ENCODE data around the gene KCNH8. TPM values are rescaled to one million over a fixed set of nuclear protein-coding genes. Genes with fewer than 3 reads are reported as not detected.

The KCNH8 gene
- total RNA-seq, 1 experiment from 2014 or later, result 3.7 TPM

DNA sequence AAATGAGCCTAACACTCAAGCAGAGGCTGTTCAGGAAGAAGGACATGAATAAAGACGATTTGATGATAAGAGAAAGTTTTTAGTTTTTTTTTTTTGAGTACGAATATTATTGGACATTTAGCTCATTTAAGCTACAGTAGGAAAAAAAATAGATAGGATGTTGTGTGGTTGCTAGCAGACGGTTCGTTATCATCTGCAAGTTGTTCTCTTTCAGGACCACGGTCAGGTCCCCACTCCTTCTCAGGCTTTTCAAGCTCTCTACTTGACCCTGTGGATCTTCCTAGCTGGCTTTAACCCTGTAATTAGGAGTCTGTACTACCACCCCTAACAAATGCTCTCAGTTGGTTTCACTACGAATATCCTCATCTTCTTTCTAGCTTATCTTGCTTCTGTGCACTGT is 1.1 kb downstream of the KCNH8 start:
- no peak overlapping the region for H3K56ac ChIP-seq (ENCODE audit: insufficient read length, low read depth, low read length)
- Mint-ChIP-seq H3K4me3 (peak overlapping the region; percentile 91), H3K9me3 (no peaks in the 10 kb centered on the region), H3K27ac (no peak overlapping the region), H3K27me3 (ENCODE audit: low read depth) (no peaks in the 10 kb centered on the region), H3K4me1 (peaks cover 15 to 23% of the 10 kb centered on the region in 2 experiments), H3K36me3 (ENCODE audit: insufficient read depth in 1 of 3, low read depth in 3 of 3) (no peaks in the 10 kb centered on the region; a peak in 2 of 7 replicates)
- H2BK20ac ChIP-seq (ENCODE audit: low read depth, low read length, poor library complexity, severe bottlenecking), result no peak overlapping the region
- H2BK12ac ChIP-seq (ENCODE audit: insufficient read length, low read depth, low read length), result no peak overlapping the region
- DNase-seq, result peak; percentile 56
- H2BK15ac ChIP-seq (ENCODE audit: low read depth, low read length), result no peak overlapping the region
- H4K5ac ChIP-seq (ENCODE audit: insufficient read length, low read depth, low read length), result no peak overlapping the region
- no peak for TF ChIP-seq CTCF (conservative IDR thresholded peaks at IDR 0.05)
- no peak overlapping the region for H3K18ac ChIP-seq (ENCODE audit: insufficient read length, low read depth, low read length)
- no peak overlapping the region for H3K14ac ChIP-seq (ENCODE audit: insufficient read depth, low read length)
- H3K4me1 ChIP-seq (ENCODE audit: insufficient read depth, low read length), result peaks cover 4% of the 10 kb centered on the region; the same call in 1 of the 2 replicates
- no peaks in the 10 kb centered on the region for H4K20me1 ChIP-seq (ENCODE audit: control insufficient read depth, insufficient read depth, insufficient read length)
- no peaks in the 10 kb centered on the region for H3K9me3 ChIP-seq (ENCODE audit: control insufficient read depth, low read depth, low read length)
- H2AK5ac ChIP-seq (ENCODE audit: insufficient read length, low read length), result no peak overlapping the region
- H3K23me2 ChIP-seq (ENCODE audit: insufficient read length, low read depth, low read length, poor library complexity, severe bottlenecking), result peaks cover 9% of the 10 kb centered on the region
- no peak overlapping the region for H3K27ac ChIP-seq (ENCODE audit: insufficient read length, low read depth, low read length)
- H3K9ac ChIP-seq (ENCODE audit: extremely low read depth, insufficient read length, low read length), result no peak overlapping the region
- no peak overlapping the region for H2BK120ac ChIP-seq (ENCODE audit: low read depth, low read length, poor library complexity, severe bottlenecking)
- H3K23ac ChIP-seq (ENCODE audit: insufficient read length, low read depth, low read length), result no peak overlapping the region
- no peak overlapping the region for H2BK5ac ChIP-seq (ENCODE audit: insufficient read length, low read length)
- no peak overlapping the region for H3T11ph ChIP-seq (ENCODE audit: low read length)
- no peak overlapping the region for H3K4ac ChIP-seq (ENCODE audit: low read depth, low read length)
- no peaks in the 10 kb centered on the region for H3K79me1 ChIP-seq (ENCODE audit: insufficient read depth, low read depth, low read length, poor library complexity, severe bottlenecking)
- no CpG with 5 or more reads among the region's 6 CpGs for WGBS (ENCODE audit: extremely low coverage, insufficient read length, low lambda C conversion rate)
- H4K91ac ChIP-seq (ENCODE audit: insufficient read length, low read depth, low read length), result no peak overlapping the region
- H4K8ac ChIP-seq (replicated peaks; ENCODE audit: insufficient read length, low read depth, low read length), result no peak overlapping the region
- H2AFZ ChIP-seq (ENCODE audit: low read length), result no peak overlapping the region
- H3K79me2 ChIP-seq (ENCODE audit: insufficient read depth, low read length), result no peaks in the 10 kb centered on the region
- H3K4me2 ChIP-seq (ENCODE audit: insufficient read depth, insufficient read length, low read length), result peak overlapping the region; percentile 100
- no peaks in the 10 kb centered on the region for H3K27me3 ChIP-seq (ENCODE audit: insufficient read depth, low read length)
